ENCODE measurements around the gene SLC22A14. TPM values are rescaled to one million over a fixed set of nuclear protein-coding genes. Genes with fewer than 3 reads are reported as not detected.
"Not testable (repeated sequence)": the region's sequence is repeated elsewhere in the genome, so short reads cannot be mapped to it uniquely, and the experiment has no call there.

Gene SLC22A14
- total and polyA plus RNA-seq, 2 donors (not counting 1 experiment from before 2014, with no cell fraction given) = not detected

DNA sequence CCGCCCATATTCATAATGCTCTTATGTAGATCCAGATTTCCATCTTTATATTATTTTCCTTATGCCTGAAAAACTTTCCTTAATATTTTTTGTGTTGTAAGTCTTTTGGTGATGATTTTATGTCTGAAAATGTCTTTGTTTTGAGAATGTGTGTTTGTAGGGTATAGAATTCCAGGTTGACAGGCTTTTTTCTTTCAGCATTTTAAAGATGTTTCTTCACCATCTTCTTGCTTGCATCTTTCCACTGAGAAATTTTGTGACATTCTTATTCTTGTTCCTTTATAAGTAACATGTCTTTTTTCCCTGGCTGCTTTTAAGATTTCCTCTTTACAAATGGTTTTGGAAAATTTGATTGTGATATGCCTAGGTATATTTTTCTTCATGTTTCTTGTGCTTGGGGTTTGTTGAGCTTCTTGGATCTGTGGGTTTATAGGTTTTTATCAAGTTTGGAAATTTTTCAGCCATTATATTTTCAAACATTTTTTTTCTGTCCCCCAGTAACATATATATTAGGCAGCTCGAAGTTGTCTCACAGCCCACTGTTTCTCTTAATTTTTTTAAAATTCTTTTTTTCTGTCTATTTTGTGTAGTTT lies 43.6 kb upstream of the SLC22A14 start:
- POLR2A ChIA-PET = no interaction called here
- no peaks in the 10 kb centered on the region for H3K4me1 ChIP-seq (ENCODE audit: control insufficient read depth in 2 of 2, insufficient read depth in 2 of 2, low read length in 2 of 2)
- no peak overlapping the region for H3K9ac ChIP-seq (ENCODE audit: low read length)
- no peak overlapping the region for H3K4me3 ChIP-seq (ENCODE audit: control extremely low read depth in 1 of 5, extremely low read depth in 1 of 5, insufficient read depth in 1 of 5, low read depth in 2 of 5, low read length in 4 of 5)
- WGBS (ENCODE audit: insufficient coverage) = no CpG with 5 or more reads among the region's 2 CpGs
- DNase-seq (no peak), ATAC-seq (ENCODE audit: low read depth) (no peak)
- no peak overlapping the region for H3K4me2 ChIP-seq (replicated peaks; ENCODE audit: low read depth, low read length, poor library complexity, severe bottlenecking)
- Mint-ChIP-seq H3K4me1 (no peaks in the 10 kb centered on the region), H3K4me3 (no peak overlapping the region), H3K27me3 (no peaks in the 10 kb centered on the region), H3K9me3 (ENCODE audit: insufficient read depth) (peaks cover 18% of the 10 kb centered on the region), H3K27ac (no peak overlapping the region)
- TF ChIP-seq EZH2 (IDR thresholded peaks at IDR 0.05; ENCODE audit: borderline replicate concordance, insufficient read depth, low read depth, low read length, poor library complexity, severe bottlenecking) = no peak
- TF ChIP-seq, protein P1, sequence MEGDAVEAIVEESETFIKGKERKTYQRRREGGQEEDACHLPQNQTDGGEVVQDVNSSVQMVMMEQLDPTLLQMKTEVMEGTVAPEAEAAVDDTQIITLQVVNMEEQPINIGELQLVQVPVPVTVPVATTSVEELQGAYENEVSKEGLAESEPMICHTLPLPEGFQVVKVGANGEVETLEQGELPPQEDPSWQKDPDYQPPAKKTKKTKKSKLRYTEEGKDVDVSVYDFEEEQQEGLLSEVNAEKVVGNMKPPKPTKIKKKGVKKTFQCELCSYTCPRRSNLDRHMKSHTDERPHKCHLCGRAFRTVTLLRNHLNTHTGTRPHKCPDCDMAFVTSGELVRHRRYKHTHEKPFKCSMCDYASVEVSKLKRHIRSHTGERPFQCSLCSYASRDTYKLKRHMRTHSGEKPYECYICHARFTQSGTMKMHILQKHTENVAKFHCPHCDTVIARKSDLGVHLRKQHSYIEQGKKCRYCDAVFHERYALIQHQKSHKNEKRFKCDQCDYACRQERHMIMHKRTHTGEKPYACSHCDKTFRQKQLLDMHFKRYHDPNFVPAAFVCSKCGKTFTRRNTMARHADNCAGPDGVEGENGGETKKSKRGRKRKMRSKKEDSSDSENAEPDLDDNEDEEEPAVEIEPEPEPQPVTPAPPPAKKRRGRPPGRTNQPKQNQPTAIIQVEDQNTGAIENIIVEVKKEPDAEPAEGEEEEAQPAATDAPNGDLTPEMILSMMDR (IDR thresholded peaks at IDR 0.05) = no peak
- no peak overlapping the region for H3K27ac ChIP-seq (ENCODE audit: low read length in 2 of 2)
- H3K79me2 ChIP-seq (ENCODE audit: control insufficient read depth, insufficient read depth, low read length) = no peaks in the 10 kb centered on the region
- H3K27me3 ChIP-seq (replicated peaks in 1 of 4; ENCODE audit: control extremely low read depth in 1 of 4, control insufficient read depth in 3 of 4, insufficient read depth in 4 of 4, low read length in 3 of 4) = no peaks in the 10 kb centered on the region
- intact Hi-C loops (cut with micrococcal nuclease) = no loop called here
- no peak overlapping the region for H2AFZ ChIP-seq (ENCODE audit: insufficient read depth, low read depth, low read length, poor library complexity, severe bottlenecking)
- peaks cover 14 to 55% of the 10 kb centered on the region in 2 experiments for H3K36me3 ChIP-seq (replicated peaks in 1 of 2; ENCODE audit: control extremely low read depth in 1 of 2, control insufficient read depth in 1 of 2, extremely low read depth in 1 of 2, insufficient read depth in 2 of 2, low read length in 1 of 2)
- no peaks in the 10 kb centered on the region for H4K20me1 ChIP-seq (ENCODE audit: control insufficient read depth, insufficient read depth, low read length, poor library complexity, severe bottlenecking)
- CTCF ChIA-PET = interaction anchor here (1.0 kb wide), 1 partner anchor 18 kb away, joined by 3 read pairs; no protein-coding TSS in a partner anchor
- H3K9me3 ChIP-seq (ENCODE audit: control extremely low read depth in 1 of 3, control insufficient read depth in 2 of 3, insufficient read depth in 1 of 3, low read length in 2 of 3) = peaks cover 0 to 13% (median 9%) of the 10 kb centered on the region in 3 donors

DNA sequence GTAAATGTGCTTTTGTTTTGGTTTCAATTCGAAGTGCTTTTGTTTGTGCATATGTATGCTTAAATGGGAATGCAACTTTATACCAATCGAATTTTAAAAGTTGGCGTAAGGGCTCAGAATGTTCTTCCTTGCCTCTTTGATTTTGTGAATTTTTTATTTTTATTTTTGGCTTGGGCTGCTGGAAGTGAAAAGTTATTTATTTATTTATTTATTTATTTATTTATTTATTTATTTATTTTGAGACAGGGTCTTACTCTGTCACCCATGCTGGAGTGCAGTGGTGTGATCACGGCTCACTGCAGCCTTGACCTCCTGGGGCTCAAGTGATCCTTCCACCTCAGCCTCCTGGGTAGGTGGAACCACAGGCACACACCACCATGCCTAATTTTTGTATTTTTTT lies 39.3 kb upstream of the SLC22A14 start:
- H3K27ac Mint-ChIP-seq; H3K27ac ChIP-seq (ENCODE audit: low read length in 2 of 2); H3K4me3 Mint-ChIP-seq; CTCF ChIA-PET; H2AFZ ChIP-seq (ENCODE audit: insufficient read depth, low read depth, low read length, poor library complexity, severe bottlenecking); H3K4me1 ChIP-seq (ENCODE audit: control insufficient read depth in 2 of 2, insufficient read depth in 2 of 2, low read length in 2 of 2); H3K4me3 ChIP-seq (ENCODE audit: control extremely low read depth in 1 of 5, extremely low read depth in 1 of 5, insufficient read depth in 1 of 5, low read depth in 2 of 5, low read length in 4 of 5); ATAC-seq (ENCODE audit: low read depth); H3K79me2 ChIP-seq (ENCODE audit: control insufficient read depth, insufficient read depth, low read length); H3K27me3 ChIP-seq (replicated peaks in 1 of 4; ENCODE audit: control extremely low read depth in 1 of 4, control insufficient read depth in 3 of 4, insufficient read depth in 4 of 4, low read length in 3 of 4); H3K27me3 Mint-ChIP-seq; H3K9me3 ChIP-seq (ENCODE audit: control extremely low read depth in 1 of 3, control insufficient read depth in 2 of 3, insufficient read depth in 1 of 3, low read length in 2 of 3); POLR2A ChIA-PET; intact Hi-C loops (cut with micrococcal nuclease); H4K20me1 ChIP-seq (ENCODE audit: control insufficient read depth, insufficient read depth, low read length, poor library complexity, severe bottlenecking); DNase-seq; H3K4me2 ChIP-seq (replicated peaks; ENCODE audit: low read depth, low read length, poor library complexity, severe bottlenecking); H3K9ac ChIP-seq (ENCODE audit: low read length); H3K4me1 Mint-ChIP-seq: not testable (repeated sequence)
- H3K36me3 ChIP-seq (replicated peaks in 1 of 2; ENCODE audit: control extremely low read depth in 1 of 2, control insufficient read depth in 1 of 2, extremely low read depth in 1 of 2, insufficient read depth in 2 of 2, low read length in 1 of 2) = peaks cover 1 to 44% of the 10 kb centered on the region in 2 experiments
- 100% methylated on average over 1 of the region's 4 CpGs for WGBS (ENCODE audit: insufficient coverage)
- peaks cover 11% of the 10 kb centered on the region for H3K9me3 Mint-ChIP-seq (ENCODE audit: insufficient read depth)
